Natural killer cell treated with Interleukin-12 subunit alpha and Interleukin-12 subunit beta and Interleukin-15 and Interleukin-18, amount 100 ng/mL, for 72 hours (primary cell): ENCODE measurements around the gene CCDC12. TPM values are rescaled to one million over a fixed set of nuclear protein-coding genes. Genes with fewer than 3 reads are reported as not detected.

ENCODE experiments used
- ATAC-seq, 2 donors: fragments of 150-1000 bp; cut with Tn5 transposase in 1 of 2; sonication (Bioruptor Pico), chemical (Tn5 transposase) in 1 of 2; 2 replicates each; pipeline ENCODE4 v1.10.0; 2021
- DNase-seq: peaks from one replicate; pipeline ENCODE4 v3.0.0; 2022; ENCODE audit warnings: low spot score
- H3K27ac Mint-ChIP-seq, 2 donors: 1 replicate in 1 of 2; 2 replicates in 1 of 2; pipeline ENCODE4 v1.8.0; 2022; ENCODE audit warnings: mixed read lengths in 2 of 2, mild to moderate bottlenecking in 1 of 2, moderate library complexity in 1 of 2
- H3K27me3 Mint-ChIP-seq, 2 donors: 1 replicate in 1 of 2; 2 replicates in 1 of 2; pipeline ENCODE4 v1.8.0; 2022; ENCODE audit warnings: mixed read lengths in 2 of 2
- H3K36me3 Mint-ChIP-seq: one replicate; pipeline ENCODE4 v1.8.0; 2022; ENCODE audit warnings: mixed read lengths
- H3K4me1 Mint-ChIP-seq, 2 donors: 1 replicate in 1 of 2; 2 replicates in 1 of 2; pipeline ENCODE4 v1.8.0; 2022; ENCODE audit warnings: low read depth in 2 of 2, mixed read lengths in 2 of 2, mild to moderate bottlenecking in 1 of 2
- H3K4me3 Mint-ChIP-seq: one replicate; pipeline ENCODE4 v1.8.0; 2022; ENCODE audit warnings: mixed read lengths
- H3K9me3 Mint-ChIP-seq: 2 replicates; pipeline ENCODE4 v1.8.0; 2022; ENCODE audit warnings: mixed read lengths
- total RNA-seq, 2 donors: library from RNA; stranded (reverse); gene quantifications; one replicate each; pipeline ENCODE4 v1.2.3, GENCODE V29; 2022

CCDC12 gene
- total RNA-seq, 2 donors from 2014 or later, result 58.0 to 89.8 TPM

- ATAC-seq (no peak), DNase-seq (no peak)
- H3K4me1 Mint-ChIP-seq, result peaks cover 8 to 10% of the 10 kb centered on the region in 2 donors
- peaks cover 2 to 13% of the 10 kb centered on the region in 2 donors for H3K27me3 Mint-ChIP-seq
- no peaks in the 10 kb centered on the region for H3K9me3 Mint-ChIP-seq
- H3K36me3 Mint-ChIP-seq, result no peaks in the 10 kb centered on the region
- H3K4me3 Mint-ChIP-seq, result no peak overlapping the region
- no peak overlapping the region for H3K27ac Mint-ChIP-seq
These were observed 102.1 kb downstream of the CCDC12 start for GRCh38 chr3:46874430-46874829.

- ATAC-seq, result no peak
- no peaks in the 10 kb centered on the region for H3K9me3 Mint-ChIP-seq
These were observed 103.0 kb downstream of the CCDC12 start for GRCh38 chr3:46873521-46873920.

More at GRCh38 chr3:46873521-46873920, 103.0 kb downstream of the CCDC12 start:
- DNase-seq, result no peak
- peaks cover 0 to 3% of the 10 kb centered on the region in 2 donors for H3K4me1 Mint-ChIP-seq
- H3K4me3 Mint-ChIP-seq, result no peak overlapping the region
- H3K27me3 Mint-ChIP-seq, result peaks cover 0 to 13% of the 10 kb centered on the region in 2 donors
- H3K27ac Mint-ChIP-seq, result no peak overlapping the region
- no peaks in the 10 kb centered on the region for H3K36me3 Mint-ChIP-seq

Other genes starting within 250 kb of the CCDC12 start
- not detected for gene MYL3, start 113.3 kb downstream of the CCDC12 start, total RNA-seq
- not detected for gene PTH1R, start 99.0 kb downstream of the CCDC12 start, total RNA-seq
- gene NBEAL2, start 2.9 kb upstream of the CCDC12 start, total RNA-seq, result 100 to 1,000 TPM; 121 to 255 TPM
- gene SETD2, start 187.4 kb upstream of the CCDC12 start, total RNA-seq, result 10 to 100 TPM; 40.8 to 48.3 TPM